Measurements from ENCODE around the gene DYRK2.

Gene DYRK2

DNA sequence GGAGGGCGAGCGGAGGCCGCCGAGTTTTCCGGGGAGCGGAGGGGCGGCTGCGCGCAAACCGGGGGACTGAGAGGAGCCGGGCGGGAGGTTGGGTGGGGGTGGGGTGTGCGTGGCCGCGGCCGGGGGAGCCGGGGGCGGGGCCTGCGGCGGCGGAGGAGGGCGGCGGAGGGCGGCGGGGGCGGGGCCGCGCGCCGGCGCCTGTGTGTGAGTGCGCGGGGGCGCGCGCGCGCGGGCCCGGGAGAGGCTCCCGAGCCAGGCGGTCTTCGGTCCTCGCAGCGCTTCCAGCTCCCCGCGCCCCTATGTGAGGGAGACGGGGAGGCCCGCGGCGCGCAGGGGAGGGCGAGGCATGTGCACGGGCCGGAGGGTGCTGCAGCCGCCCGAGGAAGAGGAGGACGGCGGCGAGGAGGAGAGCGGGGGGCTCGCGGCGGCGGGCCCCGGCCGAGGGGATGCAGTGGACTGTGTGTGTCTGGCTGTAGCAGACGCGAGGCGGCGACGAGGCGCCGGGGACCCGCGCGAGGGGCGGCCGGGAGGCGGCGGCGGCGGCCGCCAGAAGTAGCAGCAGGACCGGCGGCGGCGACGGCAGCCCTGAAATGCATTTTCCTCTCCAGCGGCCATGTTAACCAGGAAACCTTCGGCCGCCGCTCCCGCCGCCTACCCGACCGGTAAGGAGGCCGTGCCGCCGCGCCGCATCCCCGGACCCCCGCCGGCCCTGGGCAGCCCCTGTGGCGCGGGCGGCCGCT is at the start of gene DYRK2:
Gene DYRK2, plus strand, starts transcription at position 225 of the 740 bp plus-strand sequence. Its CDS starts 389 bp downstream, at position 614.
- FAIRE-seq (no peak), DNase-seq (ENCODE audit: low spot score) (peak; percentile 42)

DNA sequence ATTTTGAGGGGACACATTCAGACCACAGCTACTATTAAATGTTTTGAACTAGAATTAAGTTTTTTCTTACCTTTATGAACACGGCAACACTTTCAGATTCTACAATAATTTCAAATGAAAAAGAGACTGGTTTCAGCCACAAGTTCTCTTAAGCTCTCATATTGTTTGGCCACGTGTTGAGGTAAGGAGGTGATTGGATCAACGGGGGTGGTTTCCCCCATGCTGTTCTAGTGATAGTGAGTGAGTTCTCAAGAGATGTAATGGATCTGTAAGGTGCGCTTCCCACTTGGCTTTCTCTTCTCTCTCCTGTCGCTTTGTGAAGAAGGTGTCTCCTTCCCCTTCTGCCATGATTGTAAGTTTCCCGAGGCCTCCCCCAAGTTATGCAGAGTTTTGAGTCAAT is 48.9 kb upstream of the DYRK2 start:
- DNase-seq (ENCODE audit: low spot score) (no peak), FAIRE-seq (no peak)

DNA sequence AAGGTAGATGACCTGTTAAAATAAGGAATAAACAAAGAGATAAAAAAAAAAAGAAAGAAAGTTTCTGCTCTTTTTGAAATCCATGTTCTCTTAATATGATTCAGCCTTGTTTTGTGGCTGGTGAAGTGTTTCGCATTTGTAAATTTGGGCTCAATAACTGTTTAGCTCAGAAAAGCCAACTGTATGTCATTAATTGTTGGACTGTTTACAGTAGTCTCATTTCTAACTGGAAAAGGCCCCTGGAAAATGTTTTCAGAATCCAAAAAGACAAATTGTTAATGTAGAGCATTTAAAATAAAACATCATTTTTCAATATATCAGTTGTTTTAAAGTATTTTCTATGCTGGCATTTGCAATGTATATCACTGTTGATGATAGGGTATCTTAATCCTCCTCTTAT is 47.4 kb upstream of the DYRK2 start:
- FAIRE-seq: no peak
- DNase-seq (ENCODE audit: low spot score): no peak

DNA sequence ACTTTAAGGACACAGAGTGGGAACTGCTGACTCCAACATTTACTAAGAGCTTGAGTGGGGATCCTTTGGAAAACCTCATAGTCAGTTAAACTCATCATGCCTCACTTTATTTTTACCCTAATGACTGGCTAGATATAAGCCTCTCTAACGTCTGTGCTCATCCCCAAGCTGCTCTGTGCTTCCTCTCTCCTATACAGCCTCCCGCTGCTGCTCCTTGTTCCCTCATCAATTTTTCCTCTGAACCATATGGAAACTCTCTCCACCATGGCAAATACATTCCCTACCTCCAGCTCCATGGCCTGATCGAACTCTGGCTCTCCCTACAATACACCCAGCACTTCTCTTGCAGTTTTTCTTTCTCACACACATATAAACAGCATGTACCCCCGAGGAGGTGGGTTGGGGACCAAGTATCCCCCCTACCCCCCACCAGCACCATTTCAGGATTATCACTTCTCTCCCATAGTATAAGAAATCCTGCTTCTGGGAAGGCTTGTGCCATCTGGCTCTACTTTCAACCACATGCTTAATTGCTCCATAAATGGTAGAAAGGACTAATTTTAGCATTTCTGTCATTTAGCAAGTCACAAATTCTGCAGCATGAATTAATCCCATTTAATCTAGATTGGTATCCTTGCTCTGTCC is 39.2 kb upstream of the DYRK2 start:
- FAIRE-seq: no peak

DNA sequence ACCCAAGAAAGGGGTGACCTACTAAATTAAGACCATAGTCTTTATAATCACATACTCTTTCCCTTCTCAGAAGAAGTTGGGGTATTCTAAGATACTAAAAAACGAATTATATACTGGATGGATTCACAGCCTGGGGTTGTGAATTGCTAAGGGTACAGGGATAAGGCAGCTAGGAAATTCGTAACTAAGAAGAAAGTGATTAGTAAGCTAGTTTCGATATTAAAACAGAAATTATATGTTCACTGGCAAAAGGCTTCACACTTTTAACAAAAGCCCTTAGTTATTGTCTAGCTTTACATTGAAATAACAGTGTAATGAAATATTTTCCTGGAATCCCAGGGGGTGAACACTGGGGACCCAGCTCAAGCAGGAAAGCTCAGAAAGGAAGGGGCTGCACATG is 35.5 kb upstream of the DYRK2 start:
- no peak for FAIRE-seq
- no peak for DNase-seq (ENCODE audit: low spot score)

More for the DNA sequence above, 39.2 kb upstream of the DYRK2 start:
- no peak for DNase-seq (ENCODE audit: low spot score)

DNA sequence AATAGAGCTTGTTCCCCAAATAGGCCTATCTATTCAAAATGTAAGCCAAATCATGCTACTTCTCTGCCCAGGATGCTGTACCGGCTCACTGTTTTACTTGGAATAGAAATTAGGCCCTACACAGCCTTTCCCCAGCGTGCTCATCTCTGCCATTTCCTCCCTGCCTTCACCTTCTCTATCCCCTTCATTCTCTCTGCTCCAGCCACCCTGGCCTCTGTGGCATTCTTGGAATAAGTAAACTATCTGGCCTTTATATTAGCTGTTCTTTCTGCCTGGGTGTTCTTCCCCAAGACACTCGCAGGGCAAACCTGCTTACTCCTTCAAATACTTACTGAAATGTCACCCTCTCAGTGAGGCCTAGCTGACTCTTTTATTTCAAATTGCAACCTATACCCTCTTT is 30.9 kb upstream of the DYRK2 start:
- FAIRE-seq (no peak), DNase-seq (ENCODE audit: low spot score) (no peak)

DNA sequence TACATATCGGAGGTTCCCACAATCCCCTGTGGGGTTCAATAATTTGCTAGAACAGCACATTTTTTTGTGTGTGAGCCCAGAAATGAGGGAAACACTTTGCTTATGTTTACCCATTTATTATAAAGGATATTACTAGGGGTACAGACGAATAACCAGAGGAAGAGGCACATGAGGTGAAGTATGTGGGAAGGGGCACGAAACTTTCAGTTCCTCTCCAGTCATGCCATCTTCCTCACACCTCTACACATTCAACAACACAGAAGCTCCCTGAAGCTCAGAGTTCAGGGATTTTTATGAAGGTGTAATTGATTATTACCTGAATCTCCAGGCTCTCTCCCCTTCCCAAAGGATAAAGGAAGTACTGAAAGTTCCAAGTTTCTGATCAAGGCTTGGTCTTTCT is 30.2 kb upstream of the DYRK2 start:
- no peak for DNase-seq (ENCODE audit: low spot score)
- FAIRE-seq: no peak

DNA sequence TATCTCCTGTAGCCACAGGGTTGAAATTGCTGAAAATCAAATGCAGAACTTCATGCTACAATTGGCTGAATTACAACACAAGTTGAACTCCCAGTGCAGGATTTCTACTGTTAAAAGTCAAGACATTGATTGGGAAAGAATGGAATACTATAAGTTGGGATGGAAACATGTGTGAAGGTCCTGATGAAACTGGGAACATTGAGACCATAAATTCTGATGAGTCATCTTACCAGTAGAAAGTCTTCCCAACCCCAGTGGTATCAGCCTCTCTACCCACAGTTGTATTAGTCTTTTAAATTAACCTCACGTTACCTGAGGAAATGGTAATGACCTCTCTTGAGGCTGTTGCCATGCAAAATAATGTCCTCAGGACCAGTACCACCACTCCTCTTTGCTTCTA is 27.4 kb upstream of the DYRK2 start:
- no peak for DNase-seq (ENCODE audit: low spot score)

DNA sequence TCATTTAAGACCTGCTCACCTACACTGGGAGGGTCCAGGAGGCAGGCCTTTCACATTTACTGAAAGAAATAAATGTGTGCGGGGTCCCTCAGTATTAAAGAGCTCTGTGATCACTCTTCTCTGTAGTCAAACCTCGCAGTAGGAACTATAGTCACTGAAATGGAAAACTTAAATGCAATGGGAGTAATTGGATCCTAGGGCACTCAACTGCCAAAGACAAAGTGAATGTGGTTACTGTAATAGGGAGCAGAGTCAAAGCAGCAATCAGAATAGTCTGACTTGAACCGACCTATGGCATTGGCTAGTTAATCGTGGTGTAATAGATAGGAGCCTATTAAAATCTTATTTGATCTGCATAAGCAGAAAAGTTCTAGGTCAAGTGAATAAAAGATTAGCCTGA is 26.6 kb upstream of the DYRK2 start:
- DNase-seq (ENCODE audit: low spot score): no peak
- FAIRE-seq: no peak

More for the DNA sequence above, 27.4 kb upstream of the DYRK2 start:
- no peak for FAIRE-seq

DNA sequence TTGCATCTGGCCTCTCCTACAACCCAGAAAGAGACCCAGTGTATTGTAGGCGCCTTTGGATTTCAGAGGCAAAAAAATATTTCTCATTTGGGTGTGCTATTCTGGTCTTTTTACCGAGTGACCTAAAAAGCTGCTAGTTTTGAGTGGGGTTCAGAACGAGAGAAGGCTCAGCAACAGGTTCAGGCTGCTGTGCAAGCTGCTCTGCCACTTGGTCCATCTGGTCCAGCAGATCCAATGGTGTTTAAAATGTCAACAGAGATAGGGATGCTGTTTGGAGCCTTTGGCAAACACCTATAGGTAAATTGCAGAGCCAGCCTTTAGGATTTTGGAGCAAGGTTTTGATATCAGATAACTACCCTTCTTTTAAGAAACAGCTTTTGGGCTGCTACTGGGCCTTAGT is 25.3 kb upstream of the DYRK2 start:
- no peak for DNase-seq (ENCODE audit: low spot score)
- FAIRE-seq: no peak

DNA sequence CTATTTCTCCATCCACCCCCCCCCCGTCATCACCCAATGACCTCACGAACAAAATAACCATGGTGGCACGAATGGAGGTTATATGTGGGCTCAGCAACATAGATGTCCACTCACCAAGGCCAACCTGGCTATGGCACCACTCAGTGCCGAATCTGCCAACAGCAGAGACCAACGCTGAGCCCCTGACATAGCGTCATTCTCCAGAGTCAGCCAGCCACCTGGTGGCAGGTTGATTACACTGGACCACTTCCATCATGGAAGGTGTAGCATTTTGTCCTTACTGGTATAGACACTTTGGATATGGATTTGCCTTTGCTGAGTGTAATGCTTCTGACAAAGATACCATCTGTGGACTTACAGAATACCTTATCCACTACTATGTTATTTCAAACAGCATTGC is 24.2 kb upstream of the DYRK2 start:
- FAIRE-seq (no peak), DNase-seq (ENCODE audit: low spot score) (no peak)

DNA sequence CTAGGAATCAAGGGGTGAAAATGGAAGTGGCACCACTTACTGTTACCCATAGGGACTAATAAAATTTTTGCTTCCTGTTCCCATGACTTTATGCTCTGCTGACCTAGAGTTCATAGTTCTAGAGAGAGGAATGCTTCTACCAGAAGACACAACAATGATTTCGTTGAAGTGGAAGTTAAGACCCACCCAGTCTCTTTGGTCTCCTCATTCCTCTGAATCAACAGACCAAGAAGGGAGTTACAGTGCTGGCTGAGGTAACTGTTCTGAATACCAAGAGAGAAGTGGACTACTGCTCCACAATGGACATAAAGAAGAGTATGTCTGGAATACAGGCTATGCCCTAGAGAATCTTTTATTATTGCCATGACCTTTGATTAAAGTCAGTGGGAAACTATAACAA is 23.5 kb upstream of the DYRK2 start:
- FAIRE-seq (peak; percentile 92), DNase-seq (ENCODE audit: low spot score) (peak; percentile 88)

DNA sequence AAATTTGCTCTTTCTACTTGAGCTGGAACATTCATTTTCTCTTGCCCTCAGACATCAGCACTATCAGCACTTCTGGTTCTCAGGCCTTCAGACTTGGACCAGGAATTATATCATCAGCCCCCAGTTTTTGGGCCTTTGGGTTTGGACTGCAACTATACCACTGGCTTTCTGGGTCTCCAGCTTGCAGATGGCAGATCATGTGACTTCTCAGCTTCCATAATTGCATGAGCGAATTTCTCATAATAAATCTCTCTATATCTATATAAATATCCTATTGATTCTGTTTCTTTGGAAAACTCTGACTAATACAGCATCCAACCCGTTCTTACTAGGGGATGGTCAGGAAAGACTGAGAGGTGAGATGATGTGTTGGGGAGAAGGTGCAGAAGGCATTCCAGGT is 22.4 kb upstream of the DYRK2 start:
- DNase-seq (ENCODE audit: low spot score): no peak
- FAIRE-seq: no peak

DNA sequence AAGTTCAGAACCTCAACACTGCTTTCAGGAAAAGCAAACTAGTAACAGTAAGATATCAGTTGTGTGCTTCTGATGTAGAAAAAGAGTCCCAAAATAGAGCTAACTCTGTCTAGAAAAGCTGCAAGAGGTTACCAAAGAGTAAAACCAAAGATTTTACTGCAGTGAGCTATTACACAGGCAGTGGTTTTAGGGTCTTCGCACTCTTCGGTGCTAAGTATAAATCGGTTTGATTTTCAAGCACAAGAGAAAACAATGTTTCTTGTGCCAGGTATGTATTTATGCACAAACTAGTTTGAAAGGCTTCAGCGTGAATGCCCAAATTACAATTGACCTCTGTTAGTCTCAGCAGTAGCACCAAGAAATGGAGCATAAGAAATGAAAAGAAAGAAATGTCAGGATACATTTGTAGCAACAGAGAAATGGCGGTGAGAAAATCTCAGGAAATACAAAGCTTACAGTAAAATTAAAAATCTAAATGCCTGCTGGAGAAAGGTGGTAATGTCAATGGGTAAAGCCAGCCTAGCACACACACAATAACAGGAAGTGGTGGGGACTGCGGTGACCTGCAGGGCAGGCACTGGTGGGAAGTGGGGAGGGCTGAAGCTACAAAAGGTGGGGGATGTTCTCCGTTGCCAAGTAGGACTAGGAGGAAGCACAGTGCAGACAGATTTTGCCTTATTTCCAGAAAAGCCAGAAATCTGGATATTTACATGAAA is 18.0 kb upstream of the DYRK2 start:
- DNase-seq (ENCODE audit: low spot score) (no peak), FAIRE-seq (no peak)

DNA sequence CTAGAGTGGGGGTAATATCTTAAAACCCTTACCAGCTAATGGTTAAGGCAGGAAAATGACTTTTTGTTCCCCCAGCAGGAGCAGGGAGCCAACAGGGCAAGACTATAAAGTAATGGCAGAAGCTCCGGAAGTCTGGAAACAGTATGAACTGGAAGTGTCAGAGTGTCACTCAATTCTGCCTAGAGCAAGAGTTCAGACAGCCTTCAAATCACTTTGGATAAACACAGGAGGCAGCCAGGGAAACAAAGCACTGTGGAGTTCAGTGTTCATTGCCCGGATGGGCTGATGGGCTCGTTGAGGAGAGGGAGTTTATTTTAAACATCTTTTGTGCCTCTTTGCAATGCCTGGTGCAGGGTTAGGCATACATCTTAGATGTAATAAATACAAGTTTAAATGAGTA is 16.5 kb upstream of the DYRK2 start:
- no peak for DNase-seq (ENCODE audit: low spot score)
- FAIRE-seq: no peak

DNA sequence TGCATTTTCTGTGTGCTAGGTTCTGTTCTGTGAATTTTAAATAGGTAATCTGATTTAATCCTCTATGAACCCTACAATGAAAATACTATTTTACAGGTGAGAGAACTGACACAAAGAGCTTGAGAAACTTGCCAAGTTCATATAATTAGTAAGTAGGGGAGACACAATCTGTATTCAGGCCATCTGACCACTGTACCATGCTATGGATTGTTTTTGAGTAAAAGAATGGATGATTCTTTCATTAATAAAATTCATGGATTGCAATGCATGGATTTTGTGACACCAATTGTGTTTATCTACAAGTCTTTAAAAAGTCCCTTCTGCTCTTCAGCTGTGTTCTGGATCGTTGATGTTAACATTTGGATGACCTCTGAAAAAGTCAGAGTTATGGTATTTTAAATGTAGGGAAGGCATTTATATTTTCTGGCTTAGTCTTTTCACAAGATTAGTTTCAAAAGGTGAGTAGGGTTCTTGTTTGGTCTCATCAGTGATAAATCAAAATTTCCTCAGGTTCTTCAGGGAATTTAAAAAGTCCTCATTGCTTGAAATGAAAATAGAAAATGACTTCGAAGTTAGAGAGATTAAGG is 15.4 kb upstream of the DYRK2 start:
- DNase-seq (ENCODE audit: low spot score): no peak
- FAIRE-seq: no peak

DNA sequence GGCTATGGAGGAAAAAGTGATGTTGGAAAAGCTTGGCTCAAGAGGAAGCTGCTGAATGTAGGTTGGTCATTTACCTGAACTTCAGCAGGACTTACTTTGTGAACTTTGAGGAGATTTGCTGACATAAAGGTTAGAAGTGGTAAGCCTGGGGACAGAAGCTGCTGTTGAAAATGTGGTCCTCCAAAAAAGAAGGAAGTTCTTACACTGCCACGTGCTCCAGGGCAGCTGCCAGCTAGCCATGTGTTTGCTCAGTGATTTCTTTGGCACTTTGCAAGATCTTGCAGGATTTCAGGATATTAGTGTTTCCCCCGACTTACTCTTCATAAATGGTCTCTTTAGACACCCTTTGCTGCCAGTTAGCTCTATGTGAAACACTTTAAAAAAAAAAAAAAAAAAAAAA is 14.8 kb upstream of the DYRK2 start:
- FAIRE-seq (no peak), DNase-seq (ENCODE audit: low spot score) (no peak)

DNA sequence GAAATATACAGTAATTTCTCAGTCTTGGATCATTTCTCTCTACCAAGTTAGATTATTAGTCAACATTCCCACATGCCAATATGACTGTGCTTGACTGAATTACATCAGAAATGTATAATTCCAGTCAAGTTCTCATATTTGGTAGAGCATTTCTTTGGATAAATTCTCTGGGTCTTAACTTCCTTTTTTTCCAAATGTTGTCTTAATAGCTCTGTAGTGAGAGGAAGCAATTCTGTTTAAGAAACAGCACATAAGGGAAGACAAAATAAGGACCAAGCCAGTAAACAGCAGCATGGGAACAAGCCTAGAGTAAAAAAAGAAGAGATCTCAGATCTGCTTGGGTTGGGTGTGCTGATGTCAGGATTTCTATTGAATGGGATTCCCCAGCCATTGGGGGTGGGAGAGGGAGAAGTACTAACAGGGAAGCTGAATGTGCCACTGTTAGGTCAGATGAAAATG is 14.2 kb upstream of the DYRK2 start:
- DNase-seq (ENCODE audit: low spot score): no peak
- no peak for FAIRE-seq

DNA sequence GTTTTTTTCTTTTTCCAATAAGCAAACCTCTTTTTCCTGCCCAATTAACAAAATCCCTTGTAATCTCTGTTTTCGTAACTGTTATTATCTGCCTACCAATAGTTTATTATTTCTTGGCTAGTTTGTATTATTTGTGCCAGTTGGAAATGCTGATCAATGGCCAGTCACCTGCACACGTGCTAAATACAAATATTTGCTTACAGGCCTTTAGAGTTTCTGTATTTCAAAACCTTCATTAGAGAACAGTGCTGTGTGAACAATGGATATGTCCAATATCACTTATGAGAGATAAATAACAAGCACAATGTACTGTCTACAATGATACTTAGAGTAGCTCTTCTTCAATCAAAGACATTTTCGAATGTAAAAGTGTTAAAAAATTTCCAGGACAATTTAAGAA is 10.8 kb upstream of the DYRK2 start:
- FAIRE-seq (no peak), DNase-seq (ENCODE audit: low spot score) (no peak)

DNA sequence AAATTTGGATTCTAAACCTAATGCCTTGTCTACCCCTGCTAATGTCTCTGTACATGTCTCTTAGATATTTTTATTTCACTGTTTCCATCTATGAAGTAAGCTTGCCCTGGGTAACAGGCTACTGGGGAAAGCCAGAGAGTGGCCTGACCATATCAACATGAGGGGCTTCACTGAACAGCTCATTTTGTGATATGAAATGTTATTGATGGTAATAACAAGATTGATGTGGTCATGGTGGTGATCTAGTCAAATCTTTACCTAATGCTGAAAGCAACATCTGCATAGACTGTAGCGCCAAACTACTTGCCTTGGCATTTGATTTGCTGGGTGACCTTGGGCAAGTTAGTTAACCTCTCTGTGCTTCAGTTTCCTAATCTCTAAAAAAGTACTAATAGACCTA is 9.9 kb upstream of the DYRK2 start:
- DNase-seq (ENCODE audit: low spot score): no peak
- no peak for FAIRE-seq

DNA sequence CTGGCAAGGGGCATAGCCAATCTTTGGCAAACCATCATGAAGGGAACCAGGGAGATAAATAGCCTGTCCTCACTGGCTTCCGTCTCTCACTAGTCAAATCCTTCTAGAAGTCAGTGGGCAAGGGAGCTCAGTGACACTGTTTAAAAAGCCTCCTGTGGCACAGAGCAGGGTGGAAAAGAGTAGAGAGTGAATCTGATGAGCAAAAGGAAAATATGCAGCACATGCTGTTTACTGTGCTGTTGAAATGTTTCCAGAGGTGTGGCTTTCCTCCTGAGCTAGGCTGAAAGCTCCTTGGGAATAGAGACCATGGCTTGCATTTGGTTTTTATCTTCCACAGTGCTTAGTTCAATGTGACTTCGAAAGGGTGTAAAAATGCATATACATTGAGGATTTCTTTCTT is 7.7 kb upstream of the DYRK2 start:
- FAIRE-seq (no peak), DNase-seq (ENCODE audit: low spot score) (no peak)

DNA sequence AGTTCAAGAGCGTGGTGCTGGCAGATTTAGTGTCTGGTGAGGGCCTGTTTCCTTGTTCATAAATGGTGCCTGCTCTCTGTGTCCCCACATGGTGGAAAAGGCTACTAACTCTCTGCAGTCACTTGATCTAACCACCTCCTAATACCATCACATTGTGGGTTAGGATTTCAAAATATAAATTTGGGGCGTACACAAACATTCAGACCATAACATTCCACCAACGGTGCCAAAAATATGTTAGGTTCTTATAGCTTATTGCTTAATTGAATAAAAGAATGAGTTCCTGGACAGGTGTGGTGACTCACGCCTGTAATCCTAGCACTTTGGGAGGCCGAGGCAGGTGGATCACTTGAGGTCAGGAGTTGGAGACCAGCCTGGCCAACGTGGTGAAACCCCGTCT is 3.4 kb upstream of the DYRK2 start:
- DNase-seq (ENCODE audit: low spot score) (no peak), FAIRE-seq (no peak)

Data from RCC 7860 (cell line).